ENCODE measurements around the gene TMEM183A. TPM values are rescaled to one million over a fixed set of nuclear protein-coding genes. Genes with fewer than 3 reads are reported as not detected.

TMEM183A gene
- total and polyA plus RNA-seq, 2 donors (not counting 1 experiment from before 2014, with no cell fraction given) = 61.2 to 65.2 TPM

GRCh38 chr1:203034422-203035110 lies 27.4 kb downstream of the TMEM183A start:
- no peaks in the 10 kb centered on the region for H3K9me3 ChIP-seq (ENCODE audit: control extremely low read depth in 1 of 3, control insufficient read depth in 2 of 3, insufficient read depth in 1 of 3, low read length in 2 of 3)
- H3K79me2 ChIP-seq (ENCODE audit: control insufficient read depth, insufficient read depth, low read length) = no peaks in the 10 kb centered on the region
- H3K27me3 ChIP-seq (replicated peaks in 1 of 4; ENCODE audit: control extremely low read depth in 1 of 4, control insufficient read depth in 3 of 4, insufficient read depth in 4 of 4, low read length in 3 of 4) = peaks cover 0 to 13% (median 0%) of the 10 kb centered on the region in 4 experiments
- Mint-ChIP-seq H3K4me3 (no peak overlapping the region), H3K27me3 (peaks cover 12% of the 10 kb centered on the region), H3K27ac (no peak overlapping the region), H3K4me1 (peaks cover 1% of the 10 kb centered on the region), H3K9me3 (ENCODE audit: insufficient read depth) (no peaks in the 10 kb centered on the region)
- H3K9ac ChIP-seq (ENCODE audit: low read length) = no peak overlapping the region
- no peak overlapping the region for H3K4me2 ChIP-seq (replicated peaks; ENCODE audit: low read depth, low read length, poor library complexity, severe bottlenecking)
- ATAC-seq (ENCODE audit: low read depth) (no peak), DNase-seq (no peak)
- H3K27ac ChIP-seq (ENCODE audit: low read length in 2 of 2) = no peak overlapping the region
- H4K20me1 ChIP-seq (ENCODE audit: control insufficient read depth, insufficient read depth, low read length, poor library complexity, severe bottlenecking) = no peaks in the 10 kb centered on the region
- H3K36me3 ChIP-seq (replicated peaks in 1 of 2; ENCODE audit: control extremely low read depth in 1 of 2, control insufficient read depth in 1 of 2, extremely low read depth in 1 of 2, insufficient read depth in 2 of 2, low read length in 1 of 2) = no peaks in the 10 kb centered on the region
- H2AFZ ChIP-seq (ENCODE audit: insufficient read depth, low read depth, low read length, poor library complexity, severe bottlenecking) = no peak overlapping the region
- H3K4me1 ChIP-seq (ENCODE audit: control insufficient read depth in 2 of 2, insufficient read depth in 2 of 2, low read length in 2 of 2) = peaks cover 0 to 2% of the 10 kb centered on the region in 2 donors
- WGBS (ENCODE audit: insufficient coverage) = 93% methylated on average over 6 of the region's 10 CpGs
- intact Hi-C loops (cut with micrococcal nuclease) = no loop called here
- no peak overlapping the region for H3K4me3 ChIP-seq (ENCODE audit: control extremely low read depth in 1 of 5, extremely low read depth in 1 of 5, insufficient read depth in 1 of 5, low read depth in 2 of 5, low read length in 4 of 5)
- ChIA-PET CTCF (interaction anchor here (0.7 to 0.9 kb wide), 4 partner anchors 19 to 1213 kb away, joined by 3 to 4 read pairs (median 3); no protein-coding TSS in a partner anchor), POLR2A (no interaction called here)
- TF ChIP-seq CTCF (IDR thresholded peaks at IDR 0.05) = no peak
- no peak for TF ChIP-seq EZH2 (IDR thresholded peaks at IDR 0.05; ENCODE audit: borderline replicate concordance, insufficient read depth, low read depth, low read length, poor library complexity, severe bottlenecking)
